Coronary artery (tissue), 2 donors: Measurements from ENCODE around the gene RCSD1.

Experiments used
- DNase-seq: peaks from one replicate; pipeline ENCODE4 v3.0.0-alpha.2; 2017; ENCODE audit warnings: low spot score
- H3K27ac ChIP-seq, 2 donors: fragments of 200-600 bp; sonication (generic); one replicate each; pipeline ENCODE4 v1.5.1; 2016 to 2019
- H3K4me3 ChIP-seq: fragments of 200-600 bp; sonication (generic); 2 replicates; pipeline ENCODE4 v1.5.1; 2016; ENCODE audit warnings: mild to moderate bottlenecking, moderate library complexity
- TF ChIP-seq, protein P1 (sequence below): fragments of 200-600 bp; sonication (generic); IDR thresholded peaks from one replicate; pipeline ENCODE4 v1.5.1; 2019; ENCODE audit warnings: antibody characterized with exemption

The RCSD1 gene

DNA sequence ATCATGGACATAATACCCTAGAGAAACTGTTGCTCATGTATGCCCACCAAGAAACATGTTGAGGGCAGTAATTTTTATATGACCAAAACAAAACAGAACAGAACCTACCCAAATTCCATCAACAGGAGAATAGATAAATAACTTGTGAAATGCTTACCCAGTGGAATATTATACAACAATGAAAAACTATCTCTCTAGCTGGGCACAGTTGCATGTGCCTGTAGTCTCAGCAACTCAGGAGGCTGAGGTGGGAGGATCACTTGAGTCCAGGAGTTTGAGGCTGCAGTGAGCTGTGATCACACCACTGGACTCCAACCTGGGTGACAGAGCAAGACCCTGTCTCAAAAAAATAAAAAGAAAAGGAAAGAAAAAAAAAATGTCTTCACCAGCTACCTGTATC is 37.6 kb upstream of the RCSD1 start:
- H3K4me3 ChIP-seq, result no peak overlapping the region
- no peak overlapping the region for H3K27ac ChIP-seq
- TF ChIP-seq, protein P1, sequence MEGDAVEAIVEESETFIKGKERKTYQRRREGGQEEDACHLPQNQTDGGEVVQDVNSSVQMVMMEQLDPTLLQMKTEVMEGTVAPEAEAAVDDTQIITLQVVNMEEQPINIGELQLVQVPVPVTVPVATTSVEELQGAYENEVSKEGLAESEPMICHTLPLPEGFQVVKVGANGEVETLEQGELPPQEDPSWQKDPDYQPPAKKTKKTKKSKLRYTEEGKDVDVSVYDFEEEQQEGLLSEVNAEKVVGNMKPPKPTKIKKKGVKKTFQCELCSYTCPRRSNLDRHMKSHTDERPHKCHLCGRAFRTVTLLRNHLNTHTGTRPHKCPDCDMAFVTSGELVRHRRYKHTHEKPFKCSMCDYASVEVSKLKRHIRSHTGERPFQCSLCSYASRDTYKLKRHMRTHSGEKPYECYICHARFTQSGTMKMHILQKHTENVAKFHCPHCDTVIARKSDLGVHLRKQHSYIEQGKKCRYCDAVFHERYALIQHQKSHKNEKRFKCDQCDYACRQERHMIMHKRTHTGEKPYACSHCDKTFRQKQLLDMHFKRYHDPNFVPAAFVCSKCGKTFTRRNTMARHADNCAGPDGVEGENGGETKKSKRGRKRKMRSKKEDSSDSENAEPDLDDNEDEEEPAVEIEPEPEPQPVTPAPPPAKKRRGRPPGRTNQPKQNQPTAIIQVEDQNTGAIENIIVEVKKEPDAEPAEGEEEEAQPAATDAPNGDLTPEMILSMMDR, result no peak
- no peak for DNase-seq

DNA sequence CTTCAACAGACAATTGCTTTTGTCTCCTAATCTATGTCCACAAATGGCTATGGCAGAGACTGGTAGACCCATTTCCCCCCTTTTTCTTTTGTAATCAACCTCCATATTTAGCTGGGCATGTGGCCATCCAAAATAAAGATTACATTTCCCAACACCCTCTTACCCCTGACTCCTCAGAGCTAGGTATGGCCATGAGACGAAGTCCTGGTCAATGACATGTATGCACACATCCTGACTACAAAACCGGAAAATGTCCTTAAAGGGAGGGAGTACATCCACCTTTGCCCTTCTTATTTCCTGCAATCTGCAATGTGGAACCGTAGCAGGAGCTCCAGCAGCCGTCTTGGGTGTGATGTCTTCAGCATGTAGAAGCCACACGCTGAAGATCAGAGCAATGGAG is 36.2 kb upstream of the RCSD1 start:
- TF ChIP-seq, protein P1, result no peak
- no peak for DNase-seq
- Histone ChIP-seq H3K27ac (no peak overlapping the region), H3K4me3 (no peak overlapping the region)

DNA sequence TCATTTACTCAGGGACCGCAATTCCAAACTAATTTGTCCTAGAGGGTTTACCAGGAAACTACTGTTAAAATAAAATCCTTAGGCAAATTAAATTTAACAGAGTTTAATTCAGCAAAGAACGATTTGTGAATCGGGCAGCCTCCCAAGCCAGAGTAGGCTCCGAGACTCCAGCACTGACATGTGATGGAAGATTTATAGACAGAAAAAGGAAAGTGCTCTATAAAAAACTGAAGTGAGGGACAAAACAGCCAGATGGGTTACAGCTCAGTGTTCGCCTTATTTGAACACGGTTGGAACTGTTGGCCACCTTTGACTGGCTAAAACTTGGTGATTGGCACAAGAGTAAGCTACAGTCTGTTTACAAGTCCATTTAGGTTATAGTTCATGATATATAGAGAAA is 35.2 kb upstream of the RCSD1 start:
- H3K27ac ChIP-seq, result no peak overlapping the region
- no peak for DNase-seq
- TF ChIP-seq, protein P1, result no peak
- no peak overlapping the region for H3K4me3 ChIP-seq

DNA sequence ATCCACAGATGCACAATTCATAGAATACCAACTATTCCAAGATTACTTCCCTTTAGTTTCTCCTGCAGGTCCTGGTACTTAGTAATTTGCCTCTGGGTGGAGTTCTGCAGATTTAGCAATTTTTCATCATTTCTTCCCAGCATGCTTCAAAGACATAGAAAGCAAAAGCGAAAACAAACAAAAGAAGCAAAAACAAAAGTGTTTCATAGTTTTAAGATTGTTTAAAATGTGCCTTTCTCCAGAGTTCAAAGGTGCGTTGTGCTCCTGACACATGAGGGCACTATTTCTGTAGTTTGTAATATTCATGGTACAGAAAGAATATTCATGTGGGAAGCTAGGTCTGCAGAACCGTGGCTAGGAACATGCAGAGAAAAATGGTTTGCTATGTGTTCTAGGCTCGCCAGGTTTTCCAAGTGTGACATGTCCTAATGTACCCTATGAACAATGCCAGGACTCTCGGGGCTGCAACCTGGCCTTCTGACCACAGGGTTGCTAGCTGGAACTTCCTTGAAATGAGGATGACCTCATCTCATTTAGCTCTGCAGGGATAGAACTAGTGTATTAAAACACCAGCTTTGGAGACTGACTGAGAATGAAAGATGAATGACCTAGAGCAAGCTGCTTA is 30.0 kb upstream of the RCSD1 start:
- H3K4me3 ChIP-seq, result peak overlapping the region; percentile 4
- no peak for DNase-seq
- no peak overlapping the region for H3K27ac ChIP-seq
- TF ChIP-seq, protein P1, result peak; percentile 18

DNA sequence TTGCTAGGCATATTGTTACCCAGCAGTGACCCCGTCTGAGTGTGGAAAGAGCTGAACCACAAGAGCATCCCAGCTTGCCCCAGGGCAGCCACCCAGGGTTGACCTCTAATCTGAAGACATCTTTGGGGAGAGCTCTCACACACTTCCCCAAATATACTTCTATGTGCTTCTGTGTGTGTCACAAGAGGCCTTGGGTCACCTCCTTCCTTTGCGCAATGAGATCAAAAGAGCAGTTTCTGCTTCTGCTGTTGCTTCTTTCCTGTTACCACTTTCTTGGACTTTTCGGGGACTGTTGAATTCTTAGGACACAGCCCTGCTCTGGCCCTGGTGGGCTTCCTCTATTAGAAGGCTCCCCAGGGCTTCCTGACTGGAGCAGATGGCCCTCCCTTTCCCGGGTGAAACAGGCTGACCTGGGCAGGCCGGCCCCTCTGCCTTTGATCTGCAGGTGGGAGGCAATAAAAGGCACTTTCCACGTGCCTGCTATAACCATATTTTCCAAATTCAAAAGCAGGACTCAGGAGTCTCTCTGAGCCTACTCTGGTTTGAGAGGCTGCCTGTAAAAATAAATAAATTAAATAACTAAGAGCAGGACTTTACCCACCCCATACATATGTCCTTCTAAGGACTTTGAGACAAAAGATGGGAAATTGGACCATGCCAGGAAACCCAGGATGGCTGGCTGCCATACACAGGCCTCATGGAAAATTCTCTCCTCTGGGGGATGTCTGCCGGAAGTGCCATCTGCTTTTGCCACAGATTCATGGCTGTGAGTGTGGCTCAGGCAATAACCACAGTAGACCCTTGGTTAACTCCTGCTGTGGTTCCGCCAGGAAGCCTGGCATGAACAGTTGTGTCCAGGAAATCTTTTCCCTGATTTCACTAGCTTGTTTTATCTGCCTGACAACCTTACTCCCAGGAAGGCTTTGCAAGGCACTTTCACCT is 28.3 kb upstream of the RCSD1 start:
- TF ChIP-seq, protein P1, result no peak
- DNase-seq, result no peak
- H3K4me3 ChIP-seq, result no peak overlapping the region
- H3K27ac ChIP-seq, result peak overlapping the region in 1 of 2 donors; percentile 63

DNA sequence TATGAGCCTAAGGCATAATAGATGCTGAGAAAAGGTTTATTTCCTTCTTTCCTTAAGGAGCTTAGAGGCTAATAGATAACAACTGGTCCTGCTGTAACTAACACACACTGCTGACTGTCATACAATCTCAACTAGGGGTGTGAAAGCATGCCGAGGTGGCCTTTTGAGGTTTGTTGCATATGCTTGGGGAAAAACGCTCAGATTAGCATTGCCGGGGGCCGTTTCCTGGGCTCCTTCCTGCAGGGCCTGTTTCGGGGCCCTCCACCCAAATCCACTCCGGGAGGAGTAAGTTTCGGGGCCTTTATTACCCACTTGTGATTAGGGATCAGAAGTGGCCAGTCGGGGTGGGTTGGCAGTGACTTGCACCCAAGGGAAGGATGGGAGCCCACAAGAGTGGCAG is 27.2 kb upstream of the RCSD1 start:
- TF ChIP-seq, protein P1, result no peak
- peak overlapping the region in 1 of 2 donors; percentile 57 for H3K27ac ChIP-seq
- no peak overlapping the region for H3K4me3 ChIP-seq
- DNase-seq, result no peak

DNA sequence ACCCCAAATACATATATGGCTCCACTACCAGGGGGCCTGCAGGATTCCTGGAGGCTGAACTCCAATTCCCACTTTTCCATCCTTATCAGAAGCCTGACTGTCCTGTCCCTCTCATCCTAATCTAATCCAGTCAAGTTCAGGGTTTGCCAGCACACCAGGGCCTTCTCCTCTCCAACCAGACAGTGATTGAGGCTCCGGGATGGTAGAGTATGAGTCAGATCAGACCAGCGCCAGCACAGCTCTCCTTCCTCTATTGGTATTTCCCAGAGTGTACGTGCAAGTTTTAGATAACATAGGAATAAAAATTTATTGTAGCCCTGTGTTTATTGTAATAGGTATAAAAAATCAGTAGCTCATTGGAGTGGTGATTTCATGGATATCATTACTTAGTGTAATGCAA is 24.5 kb upstream of the RCSD1 start:
- no peak overlapping the region for H3K4me3 ChIP-seq
- TF ChIP-seq, protein P1, result no peak
- DNase-seq, result no peak
- H3K27ac ChIP-seq, result no peak overlapping the region
